Measurements from ENCODE around the gene GLP2R.

GRCh38 chr17:9940841-9941240 lies 115.1 kb downstream of the GLP2R start:
- no peak for TF ChIP-seq CTCF (IDR thresholded peaks at IDR 0.05; ENCODE audit: low read length)
- no peak for TF ChIP-seq EZH2 (optimal IDR thresholded peaks at IDR 0.05; ENCODE audit: low read depth, low read length)
